Femur (tissue), 1 donor: ENCODE data around the gene CCL18.
"Not testable (repeated sequence)": the region's sequence is repeated elsewhere in the genome, so short reads cannot be mapped to it uniquely, and the experiment has no call there.

Experiments used
- DNase-seq: peaks from one replicate; pipeline ENCODE4 v3.0.0-alpha.2; 2017

Gene CCL18

GRCh38 chr17:36063786-36064541 lies at the start of gene CCL18:
TSS of gene CCL18 (plus strand) at chr17:36064272. CDS start at chr17:36064343, 71 bp downstream.
- no peak for DNase-seq

- DNase-seq = no peak
These were observed 49.1 kb upstream of the CCL18 start for GRCh38 chr17:36014946-36015345.

GRCh38 chr17:36015895-36016294 lies 48.2 kb upstream of the CCL18 start:
- not testable (repeated sequence) for DNase-seq

- DNase-seq = no peak
These were observed 47.5 kb upstream of the CCL18 start for GRCh38 chr17:36016555-36016954.

GRCh38 chr17:36017799-36018198 lies 46.3 kb upstream of the CCL18 start, which contains the start of gene CCL23:
TSS of gene CCL23 (minus strand) at chr17:36017972. CDS start at chr17:36017897, 75 bp downstream.
- DNase-seq = no peak

GRCh38 chr17:36019423-36019822 lies 44.6 kb upstream of the CCL18 start:
- DNase-seq = no peak

GRCh38 chr17:36024106-36024869 lies 39.8 kb upstream of the CCL18 start:
- no peak for DNase-seq

GRCh38 chr17:36027761-36028160 lies 36.3 kb upstream of the CCL18 start:
- no peak for DNase-seq

GRCh38 chr17:36030956-36031355 lies 33.1 kb upstream of the CCL18 start:
- DNase-seq = no peak

GRCh38 chr17:36034127-36034526 lies 29.9 kb upstream of the CCL18 start:
- DNase-seq = no peak

- no peak for DNase-seq
These were observed 27.8 kb upstream of the CCL18 start for GRCh38 chr17:36036235-36036634.

- DNase-seq = no peak
These were observed 16.0 kb upstream of the CCL18 start for GRCh38 chr17:36048066-36048465.

GRCh38 chr17:36049643-36050042 lies 14.4 kb upstream of the CCL18 start:
- no peak for DNase-seq

GRCh38 chr17:36055171-36055570 lies 8.9 kb upstream of the CCL18 start:
- no peak for DNase-seq

GRCh38 chr17:36055921-36056520 lies 8.1 kb upstream of the CCL18 start:
- DNase-seq = no peak

- DNase-seq = no peak
These were observed 6.2 kb upstream of the CCL18 start for GRCh38 chr17:36057911-36058310.

- no peak for DNase-seq
These were observed 4.7 kb upstream of the CCL18 start for GRCh38 chr17:36059406-36059805.

- no peak for DNase-seq
These were observed 3.3 kb upstream of the CCL18 start for GRCh38 chr17:36060816-36061215.

GRCh38 chr17:36066365-36066985 lies 2.4 kb downstream of the CCL18 start:
- no peak for DNase-seq

GRCh38 chr17:36068524-36068923 lies 4.5 kb downstream of the CCL18 start:
- no peak for DNase-seq

- DNase-seq = no peak
These were observed 5.1 kb downstream of the CCL18 start for GRCh38 chr17:36069136-36069535.

- no peak for DNase-seq
These were observed 6.4 kb downstream of the CCL18 start for GRCh38 chr17:36070427-36070826.

GRCh38 chr17:36071751-36072150 lies 7.7 kb downstream of the CCL18 start:
- DNase-seq = no peak
